Brain microvascular endothelial cell (primary cell): Measurements from ENCODE around the gene LRTM2.

Experiments used
- DNase-seq: peaks from one replicate; pipeline ENCODE4 v3.0.0-alpha.2; 2020
- H3K27ac ChIP-seq: fragments of 250-450 bp; sonication (Bioruptor Pico); 2 replicates; pipeline ENCODE4 v1.5.1; 2020; ENCODE audit warnings: mild to moderate bottlenecking, moderate library complexity
- H3K27me3 ChIP-seq: fragments of 250-450 bp; sonication (Bioruptor Pico); replicated peaks from 2 replicates; pipeline ENCODE4 v1.5.1; 2020; ENCODE audit warnings: mild to moderate bottlenecking
- H3K36me3 ChIP-seq: fragments of 250-450 bp; sonication (Bioruptor Pico); replicated peaks from 2 replicates; pipeline ENCODE4 v1.5.1; 2020; ENCODE audit warnings: mild to moderate bottlenecking
- H3K4me3 ChIP-seq: 2 replicates; pipeline ENCODE4 v1.5.1; 2011; ENCODE audit warnings: low read depth, mild to moderate bottlenecking, control low read depth, low read length, moderate library complexity
- in situ Hi-C: cut with HindIII; loops from 2 replicates; pipeline ENCODE4 v1.10.0; 2017; ENCODE audit warnings: low sequenced_read_pairs, low pct_ligation_motif_present
- TF ChIP-seq, protein P1 (sequence below): IDR thresholded peaks from 2 replicates; pipeline ENCODE4 v1.5.1; 2011; ENCODE audit warnings: low read depth, mild to moderate bottlenecking, moderate library complexity, low read length, control low read depth, inconsistent platforms; ENCODE audit errors: missing control alignments

Gene LRTM2

DNA sequence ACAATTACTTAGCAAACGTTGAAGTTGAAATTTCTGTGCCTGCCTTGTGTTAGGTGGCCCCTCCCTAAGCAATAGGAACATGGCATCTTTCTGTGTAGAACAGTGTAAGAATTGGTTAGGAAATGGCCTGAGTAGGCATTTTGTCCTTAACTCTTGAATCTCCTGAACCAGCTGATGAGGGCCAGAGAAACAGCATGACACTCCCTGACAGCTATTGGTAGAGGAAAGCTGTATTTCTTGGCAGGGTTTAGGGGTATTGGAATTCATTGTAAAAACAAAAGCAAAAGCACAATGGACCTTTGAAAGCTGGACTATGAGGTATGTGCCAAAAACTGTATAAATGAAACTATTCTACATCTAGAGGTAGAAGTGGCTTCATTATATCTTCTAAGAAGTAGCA, 40.6 kb upstream of the LRTM2 start:
- Histone ChIP-seq H3K36me3 (no peaks in the 10 kb centered on the region), H3K27me3 (no peaks in the 10 kb centered on the region), H3K27ac (no peak overlapping the region), H3K4me3 (no peak overlapping the region)
- DNase-seq: peak; percentile 69
- TF ChIP-seq, protein P1, sequence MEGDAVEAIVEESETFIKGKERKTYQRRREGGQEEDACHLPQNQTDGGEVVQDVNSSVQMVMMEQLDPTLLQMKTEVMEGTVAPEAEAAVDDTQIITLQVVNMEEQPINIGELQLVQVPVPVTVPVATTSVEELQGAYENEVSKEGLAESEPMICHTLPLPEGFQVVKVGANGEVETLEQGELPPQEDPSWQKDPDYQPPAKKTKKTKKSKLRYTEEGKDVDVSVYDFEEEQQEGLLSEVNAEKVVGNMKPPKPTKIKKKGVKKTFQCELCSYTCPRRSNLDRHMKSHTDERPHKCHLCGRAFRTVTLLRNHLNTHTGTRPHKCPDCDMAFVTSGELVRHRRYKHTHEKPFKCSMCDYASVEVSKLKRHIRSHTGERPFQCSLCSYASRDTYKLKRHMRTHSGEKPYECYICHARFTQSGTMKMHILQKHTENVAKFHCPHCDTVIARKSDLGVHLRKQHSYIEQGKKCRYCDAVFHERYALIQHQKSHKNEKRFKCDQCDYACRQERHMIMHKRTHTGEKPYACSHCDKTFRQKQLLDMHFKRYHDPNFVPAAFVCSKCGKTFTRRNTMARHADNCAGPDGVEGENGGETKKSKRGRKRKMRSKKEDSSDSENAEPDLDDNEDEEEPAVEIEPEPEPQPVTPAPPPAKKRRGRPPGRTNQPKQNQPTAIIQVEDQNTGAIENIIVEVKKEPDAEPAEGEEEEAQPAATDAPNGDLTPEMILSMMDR: no peak
- in situ Hi-C loops: loop anchor here (25.0 kb wide), 1 partner anchor 117 kb away; no protein-coding TSS in a partner anchor

DNA sequence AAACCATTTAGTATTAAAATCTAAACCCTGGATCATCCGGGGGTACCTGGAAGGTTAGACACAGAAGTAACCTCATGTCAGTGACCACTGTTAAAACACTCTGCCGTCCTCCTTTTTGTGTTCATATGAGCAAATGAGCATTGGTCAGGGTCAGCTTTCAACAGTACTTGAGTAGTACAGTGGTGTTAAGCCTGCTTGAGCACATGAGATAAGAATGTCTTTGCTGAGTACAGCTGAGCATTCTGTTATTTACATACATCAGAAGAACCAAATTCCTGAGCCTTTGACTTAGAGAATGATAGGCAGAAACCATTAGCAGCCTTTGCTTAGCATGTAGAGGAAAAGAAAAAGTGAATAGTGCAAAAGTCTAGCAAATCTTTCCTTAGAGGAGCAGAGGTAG, 38.6 kb upstream of the LRTM2 start:
- no peak for DNase-seq
- H3K27ac ChIP-seq: no peak overlapping the region
- TF ChIP-seq, protein P1: no peak
- H3K4me3 ChIP-seq: no peak overlapping the region
- H3K36me3 ChIP-seq: no peaks in the 10 kb centered on the region
- in situ Hi-C loops: loop anchor here (25.0 kb wide), 1 partner anchor 119 kb away; no protein-coding TSS in a partner anchor
- no peaks in the 10 kb centered on the region for H3K27me3 ChIP-seq

DNA sequence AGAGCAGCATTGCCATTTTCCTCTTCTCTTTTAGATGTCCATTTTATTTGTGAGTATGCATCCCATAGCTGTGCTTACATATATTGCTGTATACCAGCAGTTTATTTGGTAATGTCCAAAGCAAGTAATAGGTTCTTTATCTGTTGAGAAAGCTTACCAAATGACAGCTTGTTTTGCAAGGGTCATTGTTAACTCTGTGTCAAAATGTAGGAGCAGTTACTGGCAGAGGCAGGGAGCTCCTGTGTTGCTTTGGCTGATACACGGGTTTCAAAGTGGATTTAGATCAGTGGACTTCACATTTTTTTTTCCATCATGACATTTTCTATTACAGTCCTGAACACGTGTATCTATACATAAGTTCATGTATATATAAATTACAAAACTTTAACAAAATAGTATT, 38.1 kb upstream of the LRTM2 start:
- Histone ChIP-seq H3K36me3 (no peaks in the 10 kb centered on the region), H3K27me3 (no peaks in the 10 kb centered on the region), H3K27ac (no peak overlapping the region), H3K4me3 (no peak overlapping the region)
- in situ Hi-C loops: loop anchor here (25.0 kb wide), 1 partner anchor 120 kb away; no protein-coding TSS in a partner anchor
- DNase-seq: no peak
- TF ChIP-seq, protein P1: no peak

DNA sequence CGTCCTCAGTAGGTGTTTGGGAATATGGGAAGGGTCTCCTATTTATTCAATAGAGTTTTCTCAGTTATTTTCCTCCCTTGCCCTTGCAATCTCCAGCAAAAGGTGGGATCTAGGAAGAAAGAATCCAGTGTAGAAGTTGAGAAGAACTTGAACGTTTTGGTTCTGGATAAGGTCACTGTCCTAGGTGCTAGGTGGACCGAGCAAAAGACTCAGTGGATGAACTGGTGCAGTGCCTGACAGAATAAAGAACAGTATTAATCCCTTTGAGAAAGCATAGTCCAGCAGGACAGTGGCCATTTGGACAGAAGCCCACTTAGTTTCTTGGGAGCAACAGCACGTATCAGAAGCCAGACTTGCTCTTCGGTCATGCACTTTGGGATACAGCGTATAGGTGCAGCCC, 32.7 kb upstream of the LRTM2 start:
- TF ChIP-seq, protein P1: no peak
- no peak for DNase-seq
- in situ Hi-C loops: loop anchor here (25.0 kb wide), 1 partner anchor 125 kb away; no protein-coding TSS in a partner anchor
- no peaks in the 10 kb centered on the region for H3K36me3 ChIP-seq
- H3K27ac ChIP-seq: no peak overlapping the region
- H3K27me3 ChIP-seq: no peaks in the 10 kb centered on the region
- H3K4me3 ChIP-seq: no peak overlapping the region

DNA sequence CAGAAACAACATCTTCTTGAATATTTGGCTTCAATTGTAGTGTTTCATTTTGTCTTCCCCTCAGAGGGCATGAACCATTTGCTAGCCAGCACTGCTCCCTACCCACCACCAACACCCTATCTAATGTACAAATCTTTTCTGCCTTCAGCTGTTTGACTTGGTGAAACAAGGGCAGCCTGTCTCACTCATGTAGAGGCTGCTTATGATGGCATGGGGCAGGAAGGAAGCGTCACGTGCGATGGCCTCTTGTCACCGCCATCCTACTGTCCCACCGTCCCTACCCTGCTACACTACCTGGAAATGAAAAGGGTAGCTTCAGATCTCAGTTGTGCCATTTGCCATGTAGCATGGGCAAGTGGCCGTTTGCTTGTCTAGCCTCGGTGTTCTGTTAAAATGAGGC, 29.9 kb upstream of the LRTM2 start:
- no peak overlapping the region for H3K4me3 ChIP-seq
- H3K36me3 ChIP-seq: no peaks in the 10 kb centered on the region
- no peaks in the 10 kb centered on the region for H3K27me3 ChIP-seq
- H3K27ac ChIP-seq: no peak overlapping the region
- DNase-seq: no peak
- TF ChIP-seq, protein P1: no peak
- in situ Hi-C loops: loop anchor here (25.0 kb wide), 1 partner anchor 128 kb away; no protein-coding TSS in a partner anchor

DNA sequence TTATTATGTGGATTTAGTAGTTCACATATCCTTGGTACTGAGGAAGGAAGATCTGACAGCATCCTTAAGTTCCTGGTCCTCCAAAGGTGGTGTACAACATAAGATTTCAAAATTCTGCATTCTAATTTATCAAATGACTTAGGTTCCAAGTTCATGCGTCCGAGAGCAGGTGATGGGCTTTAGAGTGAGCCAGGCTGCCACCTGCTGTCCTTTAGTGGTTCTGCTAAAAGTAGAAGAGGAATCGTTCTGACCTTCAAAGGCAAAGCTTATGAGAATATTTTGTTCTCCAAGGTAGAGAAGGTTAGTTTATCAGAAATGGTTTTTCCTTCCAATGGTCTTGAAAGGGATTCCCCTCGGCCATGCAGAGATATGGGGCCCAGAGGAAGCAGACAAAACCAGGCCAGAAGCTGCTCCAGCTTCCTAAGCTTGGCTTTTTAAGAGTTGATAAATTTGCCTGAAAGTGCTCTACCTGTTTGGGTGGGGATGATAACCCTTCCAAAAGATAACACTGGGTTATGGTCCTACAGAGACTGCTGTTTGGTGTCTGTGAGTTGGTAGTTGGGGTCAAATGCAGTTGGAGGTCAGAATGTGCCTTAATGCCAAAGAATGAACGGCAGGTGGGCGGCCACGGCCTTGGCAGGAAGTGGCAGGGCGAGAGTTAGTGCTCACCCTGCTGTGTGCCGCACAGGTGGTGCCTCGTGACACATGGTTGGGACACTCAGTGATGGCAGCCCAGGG, 29.1 kb upstream of the LRTM2 start:
- Histone ChIP-seq H3K27ac (no peak overlapping the region), H3K4me3 (no peak overlapping the region), H3K27me3 (no peaks in the 10 kb centered on the region), H3K36me3 (no peaks in the 10 kb centered on the region)
- peak; percentile 53 for DNase-seq
- TF ChIP-seq, protein P1: peak; percentile 88
- in situ Hi-C loops: loop anchor here (25.0 kb wide), 1 partner anchor 129 kb away; no protein-coding TSS in a partner anchor
